ENCODE data around the gene RBBP9.
"Not testable (repeated sequence)": the region's sequence is repeated elsewhere in the genome, so short reads cannot be mapped to it uniquely, and the experiment has no call there.

Gene RBBP9

DNA sequence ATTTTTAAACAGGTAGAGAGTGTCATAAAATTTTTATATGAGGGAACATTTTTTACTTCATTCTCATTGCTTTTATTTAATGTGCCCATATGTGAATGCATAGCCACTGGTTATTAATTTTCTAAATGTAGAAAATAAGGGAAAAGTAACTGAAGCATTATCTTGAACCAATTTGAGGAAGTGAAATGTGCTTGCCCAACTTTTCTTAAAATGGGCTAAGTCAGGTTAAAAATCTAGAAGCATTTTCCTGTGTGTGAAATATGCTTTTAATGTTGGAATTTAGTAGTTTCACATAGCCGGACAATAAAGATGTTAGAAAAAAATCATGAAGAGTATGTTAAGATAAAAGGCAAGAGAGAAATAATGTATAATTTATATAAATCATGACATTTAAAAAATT is 14.5 kb upstream of the RBBP9 start:
- H3K27me3 Mint-ChIP-seq (ENCODE audit: low read depth) = no peaks in the 10 kb centered on the region
- H3K4me3 Mint-ChIP-seq = no peak overlapping the region
- TF ChIP-seq, protein P1, sequence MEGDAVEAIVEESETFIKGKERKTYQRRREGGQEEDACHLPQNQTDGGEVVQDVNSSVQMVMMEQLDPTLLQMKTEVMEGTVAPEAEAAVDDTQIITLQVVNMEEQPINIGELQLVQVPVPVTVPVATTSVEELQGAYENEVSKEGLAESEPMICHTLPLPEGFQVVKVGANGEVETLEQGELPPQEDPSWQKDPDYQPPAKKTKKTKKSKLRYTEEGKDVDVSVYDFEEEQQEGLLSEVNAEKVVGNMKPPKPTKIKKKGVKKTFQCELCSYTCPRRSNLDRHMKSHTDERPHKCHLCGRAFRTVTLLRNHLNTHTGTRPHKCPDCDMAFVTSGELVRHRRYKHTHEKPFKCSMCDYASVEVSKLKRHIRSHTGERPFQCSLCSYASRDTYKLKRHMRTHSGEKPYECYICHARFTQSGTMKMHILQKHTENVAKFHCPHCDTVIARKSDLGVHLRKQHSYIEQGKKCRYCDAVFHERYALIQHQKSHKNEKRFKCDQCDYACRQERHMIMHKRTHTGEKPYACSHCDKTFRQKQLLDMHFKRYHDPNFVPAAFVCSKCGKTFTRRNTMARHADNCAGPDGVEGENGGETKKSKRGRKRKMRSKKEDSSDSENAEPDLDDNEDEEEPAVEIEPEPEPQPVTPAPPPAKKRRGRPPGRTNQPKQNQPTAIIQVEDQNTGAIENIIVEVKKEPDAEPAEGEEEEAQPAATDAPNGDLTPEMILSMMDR (IDR thresholded peaks at IDR 0.05; ENCODE audit: unreplicated experiment in 3 of 3) = no peak
- peaks cover 40% of the 10 kb centered on the region for H3K36me3 Mint-ChIP-seq (ENCODE audit: low read depth)
- peaks cover 25% of the 10 kb centered on the region for H3K4me1 Mint-ChIP-seq
- no peak overlapping the region for H3K27ac Mint-ChIP-seq
- no peaks in the 10 kb centered on the region for H3K9me3 Mint-ChIP-seq

DNA sequence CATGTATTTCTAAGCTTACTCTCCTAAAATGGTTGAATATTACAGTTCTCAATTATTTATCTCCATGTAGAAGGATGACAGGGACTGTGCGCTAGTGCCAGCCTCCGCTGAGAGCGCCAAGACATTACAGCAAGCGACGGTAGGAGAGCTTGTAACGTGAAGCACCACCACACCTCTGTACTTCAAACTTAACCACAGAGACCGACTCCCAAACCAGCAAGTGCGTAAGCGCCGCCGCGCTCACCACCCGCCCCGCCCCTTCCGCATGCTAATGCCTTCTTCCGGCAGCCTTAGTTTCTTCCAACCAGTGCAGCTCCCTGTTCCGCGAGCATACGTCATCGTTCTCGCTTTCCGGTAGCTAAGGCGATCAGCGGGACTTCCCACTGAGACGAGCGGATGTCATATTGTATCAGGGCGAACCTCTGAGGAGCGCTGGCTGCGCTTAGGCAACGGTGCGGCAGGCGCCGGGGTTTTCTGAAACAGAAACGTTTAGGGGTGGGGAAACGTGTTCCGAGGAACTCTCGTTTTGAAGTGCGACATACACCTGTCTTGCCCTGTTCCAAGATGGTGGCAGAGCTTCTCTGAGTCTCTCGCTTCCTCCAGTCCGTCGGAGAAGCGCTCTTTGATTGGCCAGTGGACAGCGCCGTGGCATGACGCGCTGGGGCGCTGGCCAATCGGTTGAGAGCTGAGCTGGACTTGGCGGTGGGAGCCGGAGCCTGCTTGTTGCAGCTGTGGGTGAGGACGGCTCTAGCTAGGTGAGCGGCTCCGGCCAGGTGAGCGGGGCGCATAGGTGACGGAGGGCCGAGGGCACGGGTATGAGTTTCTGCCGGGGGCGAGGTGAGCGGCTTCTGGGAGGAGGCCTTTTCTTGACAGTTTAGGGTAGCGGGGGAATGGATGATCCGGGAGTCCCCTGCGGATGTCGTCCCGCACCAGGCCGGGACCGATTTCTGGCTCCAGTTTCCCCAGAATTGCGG is 10.5 kb upstream of the RBBP9 start, which contains the start of gene SEC23B:
SEC23B (plus strand) TSS at position 723 of the 974 bp plus-strand sequence. CDS start 2,896 bp downstream, outside the sequence.
- TF ChIP-seq, protein P1 (IDR thresholded peaks at IDR 0.05; ENCODE audit: unreplicated experiment in 3 of 3) = no peak
- Mint-ChIP-seq H3K4me1 (peaks cover 25% of the 10 kb centered on the region), H3K36me3 (ENCODE audit: low read depth) (peaks cover 22% of the 10 kb centered on the region), H3K4me3 (peak within 1 kb of the TSS; percentile 99 to 100 (median 100)), H3K27me3 (ENCODE audit: low read depth) (peaks cover 3% of the 10 kb centered on the region), H3K9me3 (no peaks in the 10 kb centered on the region), H3K27ac (peak within 1 kb of the TSS; percentile 98 to 100 (median 100))

DNA sequence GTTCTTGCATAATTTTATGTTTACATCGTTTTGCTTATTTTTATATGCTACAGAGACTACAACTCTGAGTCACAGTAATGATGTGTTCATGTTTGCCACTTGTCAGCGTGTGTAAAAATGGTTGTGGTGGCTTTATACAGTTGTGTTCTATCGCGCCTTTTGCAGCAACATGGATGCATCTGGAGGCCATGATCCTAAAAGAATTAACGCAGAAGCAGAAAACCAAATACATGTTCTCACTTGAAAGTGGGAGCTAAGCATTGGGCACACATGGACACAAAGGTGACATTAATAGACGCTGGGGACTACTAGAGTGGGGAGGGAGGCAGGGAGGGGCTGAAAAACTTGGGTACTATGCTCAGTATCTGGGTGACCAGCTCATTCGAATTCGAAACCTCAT is 9.7 kb upstream of the RBBP9 start:
- H3K36me3 Mint-ChIP-seq (ENCODE audit: low read depth) = peaks cover 21% of the 10 kb centered on the region
- H3K27ac Mint-ChIP-seq = peak overlapping the region; percentile 98 to 100 (median 100)

DNA sequence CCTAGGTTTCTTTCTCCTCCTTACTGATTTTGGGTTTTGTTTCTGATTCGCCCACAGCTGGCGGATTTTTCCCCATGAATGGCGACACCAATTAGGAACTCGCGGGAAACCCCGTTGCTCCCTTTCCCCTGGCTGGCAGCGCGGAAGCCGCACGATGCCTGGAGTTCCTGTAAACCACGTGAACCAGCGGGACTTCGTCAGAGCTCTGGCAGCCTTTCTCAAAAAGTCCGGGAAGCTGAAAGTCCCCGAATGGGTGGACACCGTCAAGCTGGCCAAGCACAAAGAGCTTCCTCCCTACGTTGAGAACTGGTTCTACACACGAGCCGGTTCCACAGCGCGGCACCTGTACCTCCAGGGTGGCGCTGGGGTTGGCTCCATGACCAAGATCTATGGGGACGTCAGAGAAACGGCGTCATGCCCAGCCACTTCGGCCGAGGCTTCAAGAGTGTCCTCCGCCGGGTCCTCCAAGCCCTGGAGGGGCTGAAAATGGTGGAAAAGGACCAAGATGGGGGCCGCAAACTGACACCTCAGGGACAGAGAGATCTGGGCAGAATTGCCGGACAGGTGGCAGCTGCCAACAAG is 7.5 kb upstream of the RBBP9 start:
- TF ChIP-seq, protein P1 (IDR thresholded peaks at IDR 0.05; ENCODE audit: unreplicated experiment in 3 of 3) = no peak
- no peak overlapping the region for H3K27ac Mint-ChIP-seq
- H3K27me3 Mint-ChIP-seq (ENCODE audit: low read depth) = peaks cover 3% of the 10 kb centered on the region
- H3K9me3 Mint-ChIP-seq = no peaks in the 10 kb centered on the region
- peaks cover 25% of the 10 kb centered on the region for H3K4me1 Mint-ChIP-seq
- H3K36me3 Mint-ChIP-seq (ENCODE audit: low read depth) = peaks cover 3% of the 10 kb centered on the region
- no peak overlapping the region for H3K4me3 Mint-ChIP-seq

More for the DNA sequence above, 9.7 kb upstream of the RBBP9 start:
- Mint-ChIP-seq H3K4me1 (peaks cover 25% of the 10 kb centered on the region), H3K4me3 (peak overlapping the region; percentile 99 to 100 (median 100)), H3K9me3 (no peaks in the 10 kb centered on the region), H3K27me3 (ENCODE audit: low read depth) (peaks cover 3% of the 10 kb centered on the region)
- TF ChIP-seq, protein P1 (IDR thresholded peaks at IDR 0.05; ENCODE audit: unreplicated experiment in 3 of 3) = no peak

DNA sequence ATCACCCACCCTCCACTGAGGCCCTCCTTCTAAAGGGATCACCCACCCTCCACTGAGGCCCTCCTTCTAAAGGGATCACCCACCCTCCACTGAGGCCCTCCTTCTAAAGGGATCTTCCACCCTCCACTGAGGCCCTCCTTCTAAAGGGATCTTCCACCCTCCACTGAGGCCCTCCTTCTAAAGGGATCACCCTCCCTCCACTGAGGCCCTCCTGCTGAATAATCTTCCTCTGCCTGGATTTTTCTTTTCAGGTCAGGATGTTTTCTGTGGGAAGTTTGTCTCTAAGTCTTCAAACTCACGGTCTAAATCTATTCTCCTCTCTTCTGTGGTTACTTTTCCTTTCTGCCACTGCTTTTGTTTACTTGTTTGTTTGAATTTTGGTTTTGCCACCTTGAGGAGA is 4.6 kb upstream of the RBBP9 start:
- H3K9me3 Mint-ChIP-seq; H3K4me1 Mint-ChIP-seq; H3K27me3 Mint-ChIP-seq (ENCODE audit: low read depth); H3K4me3 Mint-ChIP-seq; H3K36me3 Mint-ChIP-seq (ENCODE audit: low read depth); H3K27ac Mint-ChIP-seq: not testable (repeated sequence)

DNA sequence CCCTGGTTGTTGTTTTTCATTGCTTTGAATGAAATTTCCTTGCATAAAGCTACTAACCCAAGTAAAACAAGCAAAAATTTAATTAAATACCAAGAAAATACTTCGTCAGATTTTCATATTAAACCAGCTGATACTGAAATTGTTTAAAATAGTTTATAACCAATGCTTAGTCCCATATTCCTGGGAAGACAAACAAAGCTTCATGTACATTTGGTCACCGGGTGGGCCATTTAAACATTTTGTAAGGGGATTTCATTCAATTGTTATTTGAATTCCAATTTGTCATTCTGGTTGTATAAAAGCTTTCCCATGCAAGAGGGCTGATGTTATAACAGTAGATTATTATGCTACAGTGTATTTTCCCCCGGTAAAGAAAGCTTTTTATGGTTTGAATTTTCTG is 578 bp upstream of the RBBP9 start:
- peaks cover 10% of the 10 kb centered on the region for H3K36me3 Mint-ChIP-seq (ENCODE audit: low read depth)
- H3K4me3 Mint-ChIP-seq = peak overlapping the region; percentile 98 to 99 (median 99)
- TF ChIP-seq, protein P1 (IDR thresholded peaks at IDR 0.05; ENCODE audit: unreplicated experiment in 3 of 3) = no peak
- no peaks in the 10 kb centered on the region for H3K9me3 Mint-ChIP-seq
- peaks cover 21% of the 10 kb centered on the region for H3K4me1 Mint-ChIP-seq
- H3K27me3 Mint-ChIP-seq (ENCODE audit: low read depth) = no peaks in the 10 kb centered on the region
- peak overlapping the region; percentile 91 to 98 (median 98) for H3K27ac Mint-ChIP-seq
